Upper lobe of right lung (tissue), 1 donor: ENCODE data around the gene NMNAT3. TPM values are rescaled to one million over a fixed set of nuclear protein-coding genes. Genes with fewer than 3 reads are reported as not detected.

Experiments used
- ATAC-seq: fragments of 200-7000 bp; cut with Tn5 transposase; one replicate; pipeline ENCODE4 v1.9.1; 2020; ENCODE audit warnings: mild to moderate bottlenecking, moderate library complexity
- DNase-seq: peaks from one replicate; pipeline ENCODE4 v3.0.0-alpha.2; 2020
- H3K27ac ChIP-seq: fragments of 200-600 bp; one replicate; pipeline ENCODE4 v1.8.0; 2022
- H3K27me3 ChIP-seq: fragments of 200-600 bp; one replicate; pipeline ENCODE4 v1.8.0; 2022; ENCODE audit warnings: mild to moderate bottlenecking
- H3K36me3 ChIP-seq: fragments of 200-600 bp; one replicate; pipeline ENCODE4 v1.8.0; 2022
- H3K4me1 ChIP-seq: fragments of 200-600 bp; one replicate; pipeline ENCODE4 v1.8.0; 2022
- H3K4me3 ChIP-seq: fragments of 200-600 bp; one replicate; pipeline ENCODE4 v1.8.0; 2022; ENCODE audit warnings: mild to moderate bottlenecking
- H3K9me3 ChIP-seq: fragments of 200-600 bp; one replicate; pipeline ENCODE4 v1.8.0; 2022
- intact Hi-C: fragments of 100-400 bp; cut with DNase I; formaldehyde crosslinking; loops from one replicate; pipeline ENCODE4 v1.11.0; 2022
- total RNA-seq: library from RNA; stranded (reverse); fragmentation: NEBNext Ultra II Directional; extraction: Animal tissue kit (Norgen Biotek cat#: 25700); gene quantifications from one replicate; pipeline ENCODE4 v1.2.1, GENCODE V29; 2021
- TF ChIP-seq, protein P1 (sequence below): fragments of 200-600 bp; IDR thresholded peaks from one replicate; pipeline ENCODE4 v1.8.0; 2022; ENCODE audit warnings: antibody characterized with exemption
- donor health status: DM: no; HTN: yes; CAD: no; lungs with severe emphysema.

Gene NMNAT3
- total RNA-seq, 1 donor from 2014 or later = 4.6 TPM

GRCh38 chr3:139517321-139518065 lies 160.3 kb downstream of the NMNAT3 start:
- intact Hi-C loops = no loop called here
- H3K36me3 ChIP-seq = no peaks in the 10 kb centered on the region
- no peak overlapping the region for H3K4me3 ChIP-seq
- TF ChIP-seq, protein P1, sequence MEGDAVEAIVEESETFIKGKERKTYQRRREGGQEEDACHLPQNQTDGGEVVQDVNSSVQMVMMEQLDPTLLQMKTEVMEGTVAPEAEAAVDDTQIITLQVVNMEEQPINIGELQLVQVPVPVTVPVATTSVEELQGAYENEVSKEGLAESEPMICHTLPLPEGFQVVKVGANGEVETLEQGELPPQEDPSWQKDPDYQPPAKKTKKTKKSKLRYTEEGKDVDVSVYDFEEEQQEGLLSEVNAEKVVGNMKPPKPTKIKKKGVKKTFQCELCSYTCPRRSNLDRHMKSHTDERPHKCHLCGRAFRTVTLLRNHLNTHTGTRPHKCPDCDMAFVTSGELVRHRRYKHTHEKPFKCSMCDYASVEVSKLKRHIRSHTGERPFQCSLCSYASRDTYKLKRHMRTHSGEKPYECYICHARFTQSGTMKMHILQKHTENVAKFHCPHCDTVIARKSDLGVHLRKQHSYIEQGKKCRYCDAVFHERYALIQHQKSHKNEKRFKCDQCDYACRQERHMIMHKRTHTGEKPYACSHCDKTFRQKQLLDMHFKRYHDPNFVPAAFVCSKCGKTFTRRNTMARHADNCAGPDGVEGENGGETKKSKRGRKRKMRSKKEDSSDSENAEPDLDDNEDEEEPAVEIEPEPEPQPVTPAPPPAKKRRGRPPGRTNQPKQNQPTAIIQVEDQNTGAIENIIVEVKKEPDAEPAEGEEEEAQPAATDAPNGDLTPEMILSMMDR = no peak
- no peaks in the 10 kb centered on the region for H3K9me3 ChIP-seq
- H3K4me1 ChIP-seq = no peaks in the 10 kb centered on the region
- no peaks in the 10 kb centered on the region for H3K27me3 ChIP-seq
- no peak for ATAC-seq
- DNase-seq = no peak
- no peak overlapping the region for H3K27ac ChIP-seq

- H3K9me3 ChIP-seq = no peaks in the 10 kb centered on the region
- H3K36me3 ChIP-seq = no peaks in the 10 kb centered on the region
- H3K4me3 ChIP-seq = no peak overlapping the region
- TF ChIP-seq, protein P1 = no peak
- ATAC-seq = no peak
- H3K27me3 ChIP-seq = no peaks in the 10 kb centered on the region
- DNase-seq = no peak
- intact Hi-C loops = no loop called here
- H3K4me1 ChIP-seq = no peaks in the 10 kb centered on the region
- H3K27ac ChIP-seq = no peak overlapping the region
Measured at GRCh38 chr3:139514741-139515140, 163.0 kb downstream of the NMNAT3 start.

Other genes starting within 250 kb of the NMNAT3 start
- gene RBP2, start 201.5 kb downstream of the NMNAT3 start, total RNA-seq = 2.1 TPM
- 20.4 TPM for gene RBP1, start 138.2 kb downstream of the NMNAT3 start, total RNA-seq